ENCODE data around the gene CTIF. TPM values are rescaled to one million over a fixed set of nuclear protein-coding genes. Genes with fewer than 3 reads are reported as not detected.

Gene CTIF
- polyA plus RNA-seq, 3 donors: 0.38 to 8.7 (median 1.2) TPM

GRCh38 chr18:48621815-48622555, 83.2 kb downstream of the CTIF start:
- H2AFZ ChIP-seq (ENCODE audit: insufficient read depth, low read depth, low read length, poor library complexity, severe bottlenecking): no peak overlapping the region
- H3K27ac Mint-ChIP-seq: peak overlapping the region in 2 of 7 donors; percentile 20 to 42
- DNase-seq: no peak
- H3K9ac ChIP-seq (ENCODE audit: insufficient read depth, low read length, poor library complexity, severe bottlenecking): no peak overlapping the region
- H3K36me3 ChIP-seq (replicated peaks in 1 of 2; ENCODE audit: control insufficient read depth in 1 of 2, insufficient read depth in 2 of 2, low read length in 2 of 2): peaks cover 0 to 23% of the 10 kb centered on the region in 2 donors
- no peaks in the 10 kb centered on the region for H3K4me1 Mint-ChIP-seq
- no peaks in the 10 kb centered on the region for H3K4me1 ChIP-seq (ENCODE audit: control insufficient read depth in 1 of 2, insufficient read depth in 2 of 2, low read length in 2 of 2)
- H4K20me1 ChIP-seq (ENCODE audit: insufficient read depth, low read length): no peaks in the 10 kb centered on the region
- H3K9me3 Mint-ChIP-seq: peaks cover 0 to 1% (median 0%) of the 10 kb centered on the region in 7 donors
- H3K27me3 ChIP-seq (ENCODE audit: control insufficient read depth in 2 of 2, insufficient read depth in 2 of 2, low read length in 2 of 2): no peaks in the 10 kb centered on the region
- no peak overlapping the region for H3K4me2 ChIP-seq (replicated peaks; ENCODE audit: extremely low read depth, low read length, poor library complexity, severe bottlenecking)
- H3K27ac ChIP-seq (ENCODE audit: low read depth in 1 of 2, low read length in 2 of 2): no peak overlapping the region
- TF ChIP-seq CTCF (IDR thresholded peaks at IDR 0.05): no peak
- no peak overlapping the region for H3K4me3 ChIP-seq (replicated peaks in 1 of 3; ENCODE audit: low read depth in 2 of 3, low read length in 3 of 3)
- H3K27me3 Mint-ChIP-seq (ENCODE audit: low read depth in 3 of 3): peaks cover 0 to 3% (median 0%) of the 10 kb centered on the region in 3 donors
- peaks cover 17 to 19% of the 10 kb centered on the region in 2 donors for H3K36me3 Mint-ChIP-seq
- no peaks in the 10 kb centered on the region for H3K9me3 ChIP-seq (replicated peaks in 1 of 2; ENCODE audit: control insufficient read depth in 1 of 2, insufficient read depth in 1 of 2, low read length in 2 of 2)
- H3K4me3 Mint-ChIP-seq: no peak overlapping the region
- WGBS (ENCODE audit: insufficient coverage): 81% methylated on average over 7 of the region's 11 CpGs
- no peaks in the 10 kb centered on the region for H3K79me2 ChIP-seq (ENCODE audit: insufficient read depth, low read length)
- intact Hi-C loops (cut with micrococcal nuclease): loop anchor here in 1 of 2 donors (5.0 kb wide), 1 partner anchor 430 kb away; no protein-coding TSS in a partner anchor

- no peak overlapping the region for H3K4me3 Mint-ChIP-seq
- H3K9me3 Mint-ChIP-seq: peaks cover 0 to 1% (median 0%) of the 10 kb centered on the region in 7 donors
- Histone ChIP-seq H3K27me3 (ENCODE audit: control insufficient read depth in 2 of 2, insufficient read depth in 2 of 2, low read length in 2 of 2) (no peaks in the 10 kb centered on the region), H3K27ac (ENCODE audit: low read depth in 1 of 2, low read length in 2 of 2) (no peak overlapping the region), H2AFZ (ENCODE audit: insufficient read depth, low read depth, low read length, poor library complexity, severe bottlenecking) (no peak overlapping the region), H3K36me3 (replicated peaks in 1 of 2; ENCODE audit: control insufficient read depth in 1 of 2, insufficient read depth in 2 of 2, low read length in 2 of 2) (peaks cover 0 to 23% of the 10 kb centered on the region in 2 donors), H4K20me1 (ENCODE audit: insufficient read depth, low read length) (no peaks in the 10 kb centered on the region), H3K4me2 (replicated peaks; ENCODE audit: extremely low read depth, low read length, poor library complexity, severe bottlenecking) (no peak overlapping the region), H3K9ac (ENCODE audit: insufficient read depth, low read length, poor library complexity, severe bottlenecking) (no peak overlapping the region), H3K4me1 (ENCODE audit: control insufficient read depth in 1 of 2, insufficient read depth in 2 of 2, low read length in 2 of 2) (no peaks in the 10 kb centered on the region), H3K4me3 (replicated peaks in 1 of 3; ENCODE audit: low read depth in 2 of 3, low read length in 3 of 3) (no peak overlapping the region), H3K79me2 (ENCODE audit: insufficient read depth, low read length) (no peaks in the 10 kb centered on the region), H3K9me3 (replicated peaks in 1 of 2; ENCODE audit: control insufficient read depth in 1 of 2, insufficient read depth in 1 of 2, low read length in 2 of 2) (no peaks in the 10 kb centered on the region)
- intact Hi-C loops (cut with micrococcal nuclease): loop anchor here in 1 of 2 donors (5.0 kb wide), 1 partner anchor 431 kb away; no protein-coding TSS in a partner anchor
- no peaks in the 10 kb centered on the region for H3K4me1 Mint-ChIP-seq
- peaks cover 17 to 21% of the 10 kb centered on the region in 2 donors for H3K36me3 Mint-ChIP-seq
- no peak for TF ChIP-seq CTCF (IDR thresholded peaks at IDR 0.05)
- DNase-seq: no peak
- no peak overlapping the region for H3K27ac Mint-ChIP-seq
- peaks cover 0 to 3% (median 0%) of the 10 kb centered on the region in 3 donors for H3K27me3 Mint-ChIP-seq (ENCODE audit: low read depth in 3 of 3)
- WGBS (ENCODE audit: insufficient coverage): 98% methylated on average over 5 of the region's 13 CpGs
Observed at GRCh38 chr18:48622911-48623431, 84.1 kb downstream of the CTIF start.
